ENCODE data around the gene BCL7C.
"Not testable (repeated sequence)": the region's sequence is repeated elsewhere in the genome, so short reads cannot be mapped to it uniquely, and the experiment has no call there.

The BCL7C gene

DNA sequence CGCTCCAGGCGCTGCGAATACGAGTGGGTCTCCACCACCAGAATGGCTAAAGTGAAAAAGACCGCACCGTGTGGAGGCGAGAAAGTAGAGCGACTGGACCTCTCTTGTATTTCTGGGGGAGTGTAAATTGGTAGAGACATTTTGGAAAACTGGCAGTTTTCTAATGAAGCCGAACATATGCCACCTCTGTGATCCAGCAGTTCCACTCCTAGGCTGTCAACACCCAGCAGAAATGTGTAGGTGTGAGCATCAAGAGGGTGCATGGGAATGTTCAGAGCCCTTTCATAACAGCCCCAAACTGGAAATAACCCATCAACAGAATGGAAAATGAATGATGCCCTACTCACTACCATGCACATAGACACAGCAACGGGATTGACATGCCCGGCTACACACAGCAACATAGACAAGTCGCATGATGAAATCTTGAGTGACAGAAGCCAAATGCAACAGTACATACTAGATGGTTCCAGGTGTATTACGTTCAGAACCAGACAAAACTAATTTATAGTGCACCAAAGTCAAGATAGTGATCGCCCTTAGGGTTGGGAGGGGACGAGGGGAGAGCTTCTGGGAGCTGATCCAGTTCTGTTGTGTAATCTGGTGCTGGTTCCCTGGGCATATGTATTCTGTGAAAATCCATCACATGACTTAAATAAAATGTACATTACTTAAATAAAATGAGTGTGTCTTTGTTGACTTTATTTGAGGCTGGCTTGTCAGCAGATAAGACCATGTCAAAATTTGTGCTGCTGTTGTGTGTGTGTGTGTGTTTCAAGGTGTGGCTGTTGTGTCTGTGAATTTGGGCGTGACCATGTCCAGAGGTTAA is 877 bp upstream of the BCL7C start:
- DNase-seq = no peak

DNA sequence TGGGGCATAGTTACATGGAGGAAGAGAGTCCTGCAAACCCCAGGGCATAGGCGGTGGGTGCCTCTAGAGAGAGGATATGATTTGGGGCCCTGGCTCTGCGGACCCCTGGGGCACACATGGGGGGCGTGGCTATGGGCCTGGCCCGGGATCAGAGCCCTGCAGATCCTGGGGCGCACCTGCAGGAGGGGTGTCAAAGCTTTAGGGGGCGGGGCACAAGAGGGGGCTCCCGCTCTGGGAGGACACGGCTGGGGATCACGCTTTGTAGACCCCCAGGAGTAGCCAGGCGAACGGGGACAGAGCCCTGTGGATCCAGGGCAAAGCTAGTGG is 497 bp downstream of the BCL7C start:
- no peak for DNase-seq

DNA sequence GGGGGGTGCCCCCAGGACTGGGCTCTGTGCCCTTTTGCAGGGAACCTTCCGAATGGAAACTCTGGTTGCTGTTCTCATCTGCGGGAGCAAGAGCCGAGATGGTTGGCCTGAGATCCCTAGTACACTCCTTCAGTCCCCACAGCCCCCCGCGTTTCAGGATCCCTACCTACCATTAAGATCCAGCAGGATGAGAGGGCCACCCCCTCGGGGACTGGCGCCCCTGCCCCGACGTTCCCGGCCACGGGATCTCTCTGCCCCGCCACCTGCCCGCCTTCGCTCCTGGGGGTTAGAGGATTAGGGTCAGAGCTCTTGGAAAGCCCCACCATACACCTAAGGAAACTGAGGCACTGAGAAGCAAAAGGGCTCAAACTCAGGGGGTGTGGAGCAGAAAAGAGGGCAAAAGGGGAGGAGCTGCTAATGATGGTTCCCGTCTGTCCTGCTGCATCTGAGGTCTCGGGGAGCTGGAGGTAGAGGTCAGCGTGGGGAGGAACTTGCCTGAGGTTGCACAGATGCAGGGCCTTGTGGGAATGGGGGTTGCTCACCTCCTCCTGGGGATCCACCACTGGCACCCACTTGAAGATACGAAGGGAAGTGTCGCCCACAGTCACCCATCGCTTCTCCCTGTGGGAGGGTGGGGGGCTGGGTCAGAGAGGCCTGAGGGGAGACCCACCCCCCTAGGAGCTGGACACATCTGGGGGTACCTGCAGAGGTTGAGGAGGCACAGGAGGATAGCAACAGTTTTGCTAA is 1.0 kb downstream of the BCL7C start:
- no peak for DNase-seq

DNA sequence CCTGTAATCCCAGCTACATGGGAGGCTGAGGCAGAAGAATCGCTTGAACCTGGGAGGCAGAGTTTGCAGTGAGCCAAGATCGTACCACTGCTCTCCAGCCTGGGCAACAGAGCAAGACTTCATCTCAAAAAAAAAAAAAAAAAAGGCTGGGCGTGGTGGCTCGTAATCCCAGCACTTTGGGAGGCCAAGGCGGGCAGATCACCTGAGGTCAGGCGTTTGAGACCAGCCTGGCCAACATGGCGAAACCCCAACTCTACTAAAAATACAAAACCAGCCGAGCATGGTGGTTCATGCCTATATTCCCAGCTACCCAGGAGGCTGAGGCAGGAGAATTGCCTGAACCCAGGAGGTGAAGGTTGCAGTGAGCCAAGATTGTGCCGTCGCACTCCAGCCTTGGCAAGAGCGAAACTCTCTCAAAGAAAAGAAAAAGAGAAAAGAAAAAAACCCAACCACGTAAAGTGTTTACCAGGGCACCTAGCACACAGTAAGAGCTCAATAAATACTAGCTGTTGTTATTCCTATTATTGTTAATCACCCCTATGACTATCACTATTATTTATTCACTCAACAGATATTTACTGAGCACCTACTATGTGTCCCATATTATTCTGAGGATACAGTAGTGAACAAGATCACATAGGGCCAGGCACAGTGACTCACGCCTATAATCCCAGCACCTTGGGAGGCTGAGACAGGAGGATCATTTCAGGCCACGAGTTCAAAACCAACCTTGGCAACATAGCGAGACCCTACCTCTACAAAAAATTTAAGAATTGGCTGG is 2.6 kb downstream of the BCL7C start:
- DNase-seq = not testable (repeated sequence)

DNA sequence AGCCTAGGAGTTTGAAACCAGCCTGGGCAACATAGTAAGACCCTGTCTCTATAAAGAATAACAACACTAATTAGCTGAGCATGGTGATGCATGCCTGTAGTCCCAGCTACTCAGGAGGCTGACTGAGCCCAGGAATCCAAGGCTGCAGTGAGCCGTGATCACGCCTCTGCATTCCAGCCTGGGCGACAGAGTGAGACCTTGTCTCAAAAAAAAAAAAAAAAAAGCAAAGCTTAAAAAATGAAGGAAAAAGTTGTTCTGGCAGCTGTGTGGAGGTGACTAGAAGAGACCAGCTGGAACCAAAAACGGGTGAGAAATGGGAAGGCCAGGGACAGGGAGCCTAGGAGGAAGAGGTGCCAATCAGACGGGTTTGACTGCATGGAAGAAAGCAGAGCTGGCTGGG is 4.2 kb downstream of the BCL7C start:
- no peak for DNase-seq

DNA sequence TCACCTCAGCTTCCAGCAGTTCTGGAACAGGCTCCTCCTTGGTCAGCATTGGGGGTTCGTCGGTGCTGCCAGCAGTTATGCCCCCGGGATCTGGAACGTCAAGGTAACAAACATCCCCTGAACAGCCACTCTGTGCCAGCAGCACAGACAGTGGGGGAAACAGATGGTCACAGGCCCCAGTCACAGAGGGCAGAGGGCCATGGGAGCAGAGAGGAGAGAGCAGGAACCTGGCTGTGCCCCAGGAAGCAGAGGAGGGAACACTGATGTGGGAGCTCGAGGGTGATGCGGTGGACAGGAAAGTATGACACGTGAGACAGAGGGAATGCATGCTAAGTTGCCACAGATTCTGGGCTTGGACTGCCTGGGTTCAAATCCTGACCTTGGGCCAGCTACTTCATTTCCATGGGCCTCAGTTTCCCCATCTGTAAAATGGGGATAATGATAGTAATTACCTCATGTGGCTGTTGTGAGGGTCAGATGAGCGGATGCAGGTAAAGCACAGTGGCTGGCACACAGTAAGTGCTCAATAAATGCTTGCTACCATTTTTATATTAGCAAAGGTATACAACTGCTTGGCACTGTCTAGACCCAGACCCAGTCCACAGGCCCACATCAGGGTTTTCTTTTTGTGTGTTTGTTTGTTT is 4.9 kb downstream of the BCL7C start:
- no peak for DNase-seq

DNA sequence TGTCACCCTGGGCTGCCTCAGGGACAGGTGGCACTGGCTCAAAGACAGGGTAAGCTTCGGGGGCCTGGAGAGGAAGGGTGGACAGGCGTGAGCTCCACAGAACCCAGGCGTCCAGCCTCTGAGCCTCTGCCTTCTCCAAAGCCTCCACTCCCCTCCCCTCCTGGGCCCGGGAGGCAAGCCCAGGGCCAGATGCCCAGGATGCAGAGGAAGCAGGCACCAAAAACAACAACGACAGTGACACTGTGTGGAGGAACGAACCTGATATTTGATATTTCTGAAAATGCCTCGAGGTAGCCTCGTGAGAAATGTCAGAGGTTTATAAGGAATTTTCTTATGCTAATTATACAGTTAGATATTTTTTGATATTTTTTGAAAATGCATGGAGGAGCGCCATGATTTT is 6.0 kb downstream of the BCL7C start:
- no peak for DNase-seq

DNA sequence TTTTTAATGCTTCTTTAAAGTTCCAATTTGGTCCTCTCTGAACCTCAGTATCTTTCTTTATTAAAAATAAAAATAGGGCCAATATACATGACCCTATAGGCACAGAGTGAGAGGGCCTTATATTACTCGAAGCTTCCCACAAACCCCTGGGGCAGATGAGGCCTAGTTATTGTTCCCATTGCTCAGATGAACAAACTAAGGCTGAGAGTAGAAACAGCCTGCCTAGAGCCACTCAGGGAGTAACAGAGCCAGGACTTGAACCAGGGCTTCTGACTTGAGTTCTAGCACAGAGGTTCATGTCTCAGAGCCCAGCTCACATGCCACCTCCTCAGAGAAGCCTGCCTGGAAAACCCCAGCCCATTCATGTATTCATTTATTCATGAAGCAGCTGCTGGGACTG is 7.7 kb downstream of the BCL7C start:
- no peak for DNase-seq

DNA sequence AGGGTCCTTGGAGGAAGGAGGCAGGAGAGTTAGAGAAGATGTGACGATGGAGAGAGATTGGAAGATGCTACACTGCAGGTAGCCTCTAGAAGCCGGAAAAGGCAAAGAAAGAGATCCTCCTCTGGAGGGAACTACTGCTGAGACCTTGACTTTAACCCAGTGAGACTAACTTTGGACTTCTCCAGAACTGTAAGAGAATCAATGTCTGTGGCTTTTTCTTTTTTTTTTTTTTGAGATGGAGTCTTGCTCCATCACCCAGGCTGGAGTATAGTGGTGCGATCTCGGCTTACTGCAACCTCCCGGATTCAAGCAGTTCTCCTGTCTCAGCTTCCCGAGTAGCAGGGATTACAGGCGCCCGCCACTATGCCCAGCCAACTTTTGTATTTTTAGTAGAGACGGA is 8.7 kb downstream of the BCL7C start:
- no peak for DNase-seq

DNA sequence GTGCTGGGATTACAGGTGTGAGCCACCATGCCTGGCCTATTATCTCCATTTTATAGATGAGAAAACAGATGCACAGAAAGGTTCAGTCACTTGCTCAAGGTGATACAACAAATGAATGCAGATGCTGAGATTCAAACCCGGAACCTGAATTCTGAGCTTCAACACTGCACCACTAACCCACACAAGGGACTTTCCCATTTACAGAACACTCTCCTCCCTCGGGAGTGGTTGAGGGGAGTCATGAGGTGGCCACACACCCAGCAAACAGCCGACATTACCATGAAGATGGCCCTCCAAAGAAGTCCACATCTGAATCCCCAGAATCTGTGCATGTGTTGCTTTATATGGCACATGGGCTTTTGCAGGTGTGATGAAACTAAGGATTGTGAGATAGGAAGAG is 9.1 kb downstream of the BCL7C start:
- DNase-seq = no peak

DNA sequence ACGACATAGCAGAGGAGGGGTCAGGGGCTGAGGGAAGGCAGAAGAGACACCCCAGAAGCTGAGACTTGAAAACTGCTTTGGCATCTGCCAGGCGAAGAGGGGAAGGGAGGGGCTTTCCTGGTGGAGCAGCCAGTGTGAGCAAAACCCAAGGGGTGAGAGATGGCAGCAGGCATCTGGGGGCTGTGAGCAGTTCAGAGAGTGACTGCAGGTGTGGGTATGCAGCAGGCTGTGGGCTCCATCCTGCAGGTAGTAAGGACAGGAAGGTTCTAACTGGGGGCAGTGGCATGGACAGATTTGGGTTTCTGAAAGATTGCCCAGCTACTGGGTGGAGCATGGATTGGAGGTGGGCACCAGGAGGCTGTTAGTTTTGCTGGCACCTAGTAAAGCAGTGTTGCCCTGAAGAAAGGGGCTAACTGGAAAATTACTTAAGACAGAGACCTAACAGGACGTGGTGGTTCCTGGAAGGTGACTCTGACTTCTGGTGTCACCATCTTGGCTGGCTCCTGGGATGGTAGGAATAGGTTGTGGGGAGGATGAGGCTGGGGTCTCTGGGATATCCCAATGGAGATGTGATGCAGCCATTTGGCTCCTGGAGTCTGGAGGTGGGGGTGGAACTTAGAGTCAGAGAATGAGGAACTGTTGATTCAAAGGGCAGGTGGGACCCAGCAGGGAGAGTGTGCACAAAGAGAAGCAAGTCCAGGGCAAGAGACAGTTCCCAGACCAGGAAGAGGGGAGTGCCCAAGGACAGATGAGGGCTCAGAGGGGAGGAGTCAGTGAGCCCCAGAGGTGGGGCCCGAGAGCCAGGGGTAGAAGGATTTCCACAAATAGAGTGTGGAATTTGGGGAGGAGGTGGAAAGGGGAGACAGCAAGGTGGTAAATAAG is 11.2 kb downstream of the BCL7C start:
- DNase-seq = no peak

DNA sequence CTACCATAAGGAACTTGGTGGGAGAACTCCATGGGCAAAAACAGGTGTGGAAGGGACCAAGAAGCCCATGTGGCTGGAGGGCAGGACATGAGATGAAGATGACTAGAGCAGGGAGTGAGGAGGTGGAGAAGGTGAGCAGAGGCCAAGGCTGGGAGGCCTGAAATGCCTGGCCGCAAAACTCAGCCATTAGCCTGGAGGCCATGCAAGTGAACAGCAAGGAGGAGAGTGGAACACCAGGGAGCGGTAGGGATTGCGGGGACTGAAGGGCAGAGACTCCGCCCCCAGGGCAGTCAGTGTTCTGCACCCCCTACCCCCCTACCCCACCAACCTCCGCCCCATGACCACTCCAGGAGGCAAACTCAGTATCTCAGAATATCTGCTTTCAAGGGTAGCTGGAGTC is 17.0 kb downstream of the BCL7C start:
- no peak for DNase-seq

DNA sequence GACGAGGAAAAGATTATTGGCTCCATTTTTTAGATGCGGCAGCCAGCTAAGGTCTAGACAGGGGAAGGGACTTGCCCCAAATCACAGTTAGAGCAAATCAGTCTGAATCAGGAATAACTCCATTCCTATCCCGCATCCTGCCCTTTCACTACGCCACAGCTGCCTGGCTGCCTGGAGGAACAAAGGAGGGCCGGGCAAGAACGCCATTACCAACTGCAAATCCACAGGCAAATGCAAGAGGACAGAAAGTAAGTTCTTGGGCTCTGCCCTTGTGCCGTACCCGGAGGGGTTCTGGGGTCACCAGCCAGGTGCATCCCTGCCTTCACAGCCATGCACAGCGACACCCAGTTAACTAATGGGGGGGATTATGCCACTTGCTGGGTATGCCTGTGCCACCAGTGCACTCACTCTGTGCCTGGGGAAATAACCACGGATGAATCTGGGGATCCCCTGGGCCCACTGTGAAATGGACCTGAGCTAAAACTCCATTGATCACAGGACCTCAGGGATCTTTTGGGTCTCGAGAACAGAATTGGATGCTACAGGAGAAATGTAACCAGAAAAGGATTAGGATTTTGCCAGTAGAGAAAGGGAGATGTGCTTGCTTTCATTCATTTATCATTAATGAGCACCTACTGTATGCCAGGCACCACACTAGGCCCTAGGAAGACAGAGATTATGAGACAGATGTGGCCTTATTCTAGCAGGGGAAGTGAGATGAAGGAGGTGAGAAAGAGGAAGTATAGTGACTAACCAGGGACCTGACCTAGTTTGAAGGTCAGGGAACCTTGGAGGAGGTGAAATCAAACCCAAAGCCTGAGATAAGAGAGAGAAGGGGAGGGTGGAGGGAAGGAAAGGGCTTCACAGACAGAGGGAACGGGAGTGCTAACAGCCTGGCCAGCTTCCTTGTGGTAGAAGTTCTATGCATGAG is 17.7 kb downstream of the BCL7C start:
- no peak for DNase-seq

DNA sequence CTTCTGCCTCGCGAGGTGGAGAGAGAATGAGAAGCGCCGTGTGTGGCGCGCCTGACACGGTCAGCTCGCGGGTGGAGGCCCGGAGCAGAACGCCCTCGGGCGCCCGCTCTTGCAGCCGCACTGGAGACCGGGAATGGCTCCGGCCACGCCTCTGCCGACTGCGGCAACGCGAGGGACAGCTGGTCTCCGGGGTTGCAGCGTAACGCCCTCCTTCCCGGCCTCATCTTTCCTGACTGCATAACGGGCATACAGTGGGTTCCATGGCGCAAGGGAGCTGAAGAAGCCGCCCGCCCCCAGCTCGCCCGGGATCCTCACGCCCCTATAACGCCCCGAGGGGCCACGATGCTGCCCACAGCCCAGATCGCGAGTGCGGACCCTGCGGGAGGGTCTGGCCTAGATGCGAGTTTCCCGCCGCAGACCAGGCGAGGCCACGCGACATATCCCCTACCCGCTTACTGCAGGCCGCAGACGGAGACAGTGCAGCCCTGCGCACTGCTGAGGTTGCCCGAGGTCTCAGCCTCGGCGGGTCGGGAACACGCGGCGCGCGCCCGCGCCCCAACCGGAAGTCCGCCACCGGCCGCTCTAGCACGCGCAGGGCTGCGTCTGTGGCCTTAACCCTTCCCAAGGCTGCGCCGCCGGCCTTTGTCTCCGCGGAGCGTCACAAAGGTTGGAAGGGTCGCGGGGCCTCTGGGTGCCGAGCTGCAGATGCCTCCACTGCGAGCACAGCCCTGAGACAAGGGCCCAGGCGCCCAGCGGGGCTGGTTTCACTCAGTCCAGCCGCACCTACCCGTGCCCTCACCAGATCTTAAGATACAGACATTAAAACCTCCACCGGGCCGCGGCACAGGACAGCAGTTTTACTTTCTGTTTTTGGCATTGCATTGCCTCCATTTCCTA is 18.8 kb downstream of the BCL7C start:
- peak; percentile 90 for DNase-seq

DNA sequence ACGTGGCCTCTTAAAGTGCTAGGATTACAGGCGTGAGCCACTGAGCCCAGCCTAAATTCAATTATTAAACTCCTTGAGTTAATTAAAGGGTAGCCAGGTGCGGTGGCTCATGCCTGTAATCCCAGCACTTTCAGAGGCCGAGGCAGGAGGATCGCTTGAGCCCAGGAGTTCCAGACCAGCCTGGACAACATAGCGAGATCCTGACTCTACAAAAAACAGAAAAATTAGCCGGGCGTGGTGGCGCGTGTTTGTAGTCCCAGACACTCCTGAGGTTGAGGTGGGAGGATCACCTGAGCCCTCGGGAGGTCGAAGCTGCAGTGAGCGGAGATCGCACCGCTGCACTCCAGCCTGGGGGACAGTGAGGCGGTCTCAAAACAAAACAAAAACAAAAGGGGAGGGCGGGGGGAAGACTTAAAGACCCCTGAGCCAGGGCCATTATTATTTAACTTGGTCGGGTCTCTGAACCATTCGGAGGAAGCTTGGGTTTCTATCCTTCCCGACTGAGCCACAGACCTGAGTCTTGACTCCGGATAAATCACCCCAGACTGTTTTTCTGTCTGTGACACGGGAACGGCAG is 19.5 kb downstream of the BCL7C start:
- DNase-seq = no peak

DNA sequence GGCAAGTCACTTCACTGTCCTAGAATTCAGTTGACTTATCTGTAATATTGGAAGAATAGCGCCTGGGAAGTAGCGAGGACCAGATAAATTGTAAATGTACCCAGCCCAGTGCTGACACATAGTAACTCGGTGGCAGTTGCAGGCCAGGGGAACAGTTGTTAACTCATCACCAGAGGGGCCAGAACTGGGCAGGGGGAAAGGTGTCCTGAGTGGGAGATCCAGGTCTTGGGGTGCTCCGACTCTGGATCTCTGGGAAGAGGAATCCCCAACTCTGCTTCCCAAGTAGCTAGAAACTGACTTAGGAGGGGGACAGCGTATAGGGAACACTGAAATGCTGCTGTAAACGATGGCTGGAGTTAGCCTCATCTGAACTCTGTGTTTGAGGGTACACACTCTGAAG is 23.0 kb downstream of the BCL7C start:
- no peak for DNase-seq

DNA sequence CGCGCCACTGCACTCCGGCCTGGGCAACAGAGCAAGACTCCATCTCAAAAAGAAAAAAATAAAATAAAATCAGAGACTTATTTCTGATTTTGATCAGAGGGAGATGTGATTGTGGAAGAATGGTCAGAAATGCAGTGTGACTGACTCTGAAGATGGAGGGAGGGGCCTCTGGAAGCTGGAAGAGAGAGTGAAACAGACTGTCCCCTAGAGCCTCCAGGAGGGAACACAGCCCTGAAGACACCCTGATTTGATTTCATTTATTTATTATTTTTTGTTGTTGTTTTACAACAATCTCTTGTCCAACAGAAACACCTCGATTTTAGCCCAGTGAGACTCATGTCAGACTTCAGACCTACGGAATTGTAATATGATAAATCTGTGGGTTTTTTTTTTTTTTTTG is 26.1 kb downstream of the BCL7C start:
- peak; percentile 21 for DNase-seq

DNA sequence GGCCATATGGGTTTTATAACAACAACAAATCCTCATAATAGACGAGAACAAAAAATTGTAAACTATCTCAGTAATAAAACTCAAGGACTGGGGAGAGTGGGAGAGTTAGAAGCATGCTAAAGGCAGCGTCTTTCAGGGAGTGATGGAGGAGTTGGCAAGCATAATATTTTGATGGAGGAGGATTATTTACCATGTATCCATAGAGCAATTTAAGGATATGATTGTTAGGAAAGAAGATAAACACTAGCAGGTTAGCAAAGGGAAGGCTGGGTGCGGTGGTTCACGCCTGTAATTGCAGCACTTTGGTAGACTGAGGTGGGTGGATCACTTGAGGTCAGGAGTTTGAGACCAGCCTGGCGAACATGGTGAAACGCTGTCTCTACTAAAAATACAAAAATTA is 27.8 kb downstream of the BCL7C start:
- no peak for DNase-seq

DNA sequence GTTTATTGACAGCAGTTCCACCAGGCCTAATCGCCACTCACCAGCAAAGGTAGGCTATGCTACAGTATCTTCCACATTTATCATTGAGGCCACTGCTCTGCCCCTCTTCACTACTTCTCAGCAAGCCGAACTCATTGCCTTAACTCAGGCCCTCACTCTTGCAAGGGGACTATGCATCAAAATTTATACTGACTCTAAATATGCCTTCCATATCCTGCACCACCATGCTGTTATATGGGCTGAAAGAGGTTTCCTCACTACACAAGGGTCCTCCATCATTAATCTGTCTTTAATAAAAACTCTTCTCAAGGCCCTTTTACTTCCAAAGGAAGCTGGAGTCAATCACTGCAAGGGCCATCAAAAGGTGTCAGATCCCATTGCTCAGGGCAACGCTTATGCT is 30.7 kb downstream of the BCL7C start:
- not testable (repeated sequence) for DNase-seq
